GM10847 (cell line): Measurements from ENCODE around the gene RREB1.

Experiments used
- POLR2A ChIP-seq: IDR thresholded peaks from 2 replicates; pipeline ENCODE4 v1.6.1; 2011; ENCODE audit not compliant: insufficient read length; ENCODE audit errors: extremely low read depth

RREB1 gene

DNA sequence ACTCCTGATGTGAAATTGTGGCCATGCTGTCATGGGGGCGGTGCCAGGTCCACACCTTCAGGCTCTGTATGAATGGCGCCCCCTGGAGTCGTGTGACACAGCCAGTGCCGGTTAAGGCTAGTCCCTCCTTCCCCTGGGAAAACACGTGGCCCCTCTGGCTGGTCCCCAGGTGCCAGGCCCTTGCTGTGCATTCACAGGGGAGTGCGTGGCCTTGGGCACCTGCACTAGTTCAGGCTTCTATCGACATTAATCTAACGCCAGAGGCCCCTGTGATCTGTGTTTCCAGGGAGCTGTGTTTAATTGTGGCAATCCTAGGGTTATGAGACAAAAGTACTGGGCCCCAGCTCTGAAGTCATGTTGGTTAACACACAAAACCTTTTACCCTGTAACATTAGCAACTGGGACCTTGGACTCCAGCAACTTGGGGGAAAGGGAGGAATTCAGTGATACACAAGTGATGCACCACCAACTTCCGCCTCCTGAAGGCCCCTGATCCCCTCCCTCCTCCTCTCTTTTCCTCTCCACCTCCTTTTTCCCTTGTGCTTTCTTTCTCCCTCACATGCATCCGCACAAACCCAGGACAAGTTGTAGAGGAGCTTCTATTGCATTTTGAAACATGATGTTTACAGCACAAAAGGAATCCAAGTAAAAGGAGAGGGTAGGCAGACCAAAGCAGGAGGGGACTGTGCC, 131.3 kb downstream of the RREB1 start:
- no peak for TF ChIP-seq POLR2A

DNA sequence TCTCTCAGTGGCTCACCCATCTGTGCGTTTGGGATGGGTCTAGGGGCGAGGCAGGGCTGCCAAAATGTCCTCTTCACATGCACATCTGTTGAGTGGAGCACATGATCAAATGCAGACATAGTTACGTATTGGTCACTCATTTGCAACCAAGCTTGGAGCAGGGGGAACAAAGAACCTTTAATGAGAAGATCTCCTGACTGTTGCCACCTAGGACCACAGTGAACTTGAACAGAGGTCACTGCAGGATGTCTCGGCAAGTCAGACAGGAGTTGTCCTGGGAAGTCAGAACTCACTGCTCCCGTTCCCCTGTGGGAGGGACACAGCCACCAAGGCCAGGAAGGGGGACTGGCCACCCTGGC, 131.8 kb downstream of the RREB1 start:
- TF ChIP-seq POLR2A = no peak

DNA sequence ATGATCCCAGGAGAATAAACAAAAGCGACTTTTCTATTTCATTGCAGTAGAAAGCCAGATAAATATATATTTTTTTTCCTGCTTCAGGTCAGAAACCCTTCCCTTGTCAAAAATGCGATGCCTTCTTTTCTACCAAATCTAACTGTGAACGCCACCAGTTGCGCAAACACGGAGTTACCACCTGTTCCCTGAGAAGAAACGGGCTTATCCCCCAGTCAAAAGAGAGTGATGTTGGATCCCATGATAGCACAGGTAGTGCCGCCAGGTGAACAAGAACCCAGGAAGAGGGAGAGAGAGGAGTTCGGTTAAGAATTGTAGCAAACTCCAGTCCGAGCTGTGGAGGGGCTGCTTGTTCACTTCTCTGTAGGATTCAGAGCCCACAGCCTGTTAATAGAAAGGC, 132.6 kb downstream of the RREB1 start:
- TF ChIP-seq POLR2A = no peak

DNA sequence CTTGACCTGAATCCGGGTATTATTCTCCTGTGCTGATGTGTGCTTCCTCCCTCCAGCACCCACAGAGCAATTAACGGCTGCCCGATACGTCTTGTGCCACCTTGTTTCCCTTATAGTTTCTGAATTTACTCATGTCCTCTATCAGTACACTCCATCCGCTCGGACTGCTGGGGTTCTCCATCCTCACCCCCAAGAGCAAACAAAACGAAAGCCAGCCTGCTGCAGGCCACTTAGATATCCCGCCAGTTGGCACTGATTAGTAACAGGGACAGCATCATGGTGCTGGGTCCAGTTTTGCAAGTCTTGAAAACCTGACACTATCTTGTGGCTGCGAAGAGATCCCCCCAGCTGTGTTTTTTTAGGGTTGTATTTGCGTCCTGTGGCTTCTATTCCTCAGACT, 133.4 kb downstream of the RREB1 start:
- TF ChIP-seq POLR2A = no peak

DNA sequence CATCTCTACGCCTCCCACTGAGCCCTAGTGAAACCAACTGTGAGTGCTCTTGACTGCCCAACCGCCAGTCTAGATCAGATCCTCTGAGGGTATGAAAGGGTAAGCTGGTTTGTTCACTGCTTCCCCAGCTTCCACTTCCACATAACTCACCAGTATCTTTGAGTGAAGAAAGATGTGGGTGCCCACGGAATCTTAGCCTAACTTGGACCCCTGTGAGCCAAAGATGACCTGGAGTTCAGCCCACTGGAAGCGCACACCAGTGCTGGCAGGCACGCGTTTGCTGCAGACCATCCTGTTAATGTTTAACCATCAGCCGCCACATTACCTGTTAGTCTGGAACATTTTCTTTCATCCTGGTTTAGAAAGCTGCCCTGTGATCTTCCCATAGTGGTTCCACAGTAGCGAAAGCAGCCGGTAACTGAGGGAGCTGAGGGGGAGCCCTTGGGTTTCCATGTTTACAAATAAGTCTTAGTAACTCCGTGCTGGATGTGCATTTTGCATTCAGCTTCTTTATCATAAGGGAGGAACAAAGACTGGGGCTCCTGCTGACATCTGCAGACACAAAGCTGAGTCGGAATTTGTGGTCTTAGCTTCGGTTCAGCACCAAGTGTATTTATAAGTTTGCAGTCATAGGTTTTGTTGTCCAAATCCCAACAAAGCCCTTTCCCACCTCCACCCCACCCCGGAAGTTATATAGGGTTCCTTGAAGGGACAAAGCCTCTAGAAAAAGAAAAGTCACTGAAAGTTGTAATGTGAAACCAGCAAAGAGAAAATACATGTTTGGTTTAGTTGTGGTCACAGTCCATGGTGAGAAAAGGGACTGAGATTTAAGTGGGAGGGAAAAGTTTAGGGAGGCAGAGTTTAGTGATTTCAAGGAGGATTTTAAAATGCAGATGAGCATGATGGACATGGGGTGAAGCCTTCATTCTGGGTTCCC, 134.2 kb downstream of the RREB1 start:
- TF ChIP-seq POLR2A = no peak

DNA sequence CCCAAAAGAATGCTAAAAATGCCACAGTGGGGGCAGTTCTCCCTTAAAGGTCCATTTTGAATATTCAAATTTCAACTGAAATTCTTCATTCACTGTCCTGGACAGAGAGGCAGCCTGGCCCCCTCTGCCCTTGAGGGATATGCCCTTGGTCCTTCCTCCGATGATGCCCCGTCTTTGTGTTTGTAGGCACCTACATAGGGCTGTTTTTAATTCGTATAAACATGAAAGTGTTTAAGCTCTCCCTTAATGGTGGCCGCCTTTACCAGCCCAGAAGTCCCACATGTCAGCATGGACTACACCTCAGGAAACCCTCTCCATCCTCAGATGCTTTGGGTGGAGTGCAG, 135.0 kb downstream of the RREB1 start:
- TF ChIP-seq POLR2A = no peak

DNA sequence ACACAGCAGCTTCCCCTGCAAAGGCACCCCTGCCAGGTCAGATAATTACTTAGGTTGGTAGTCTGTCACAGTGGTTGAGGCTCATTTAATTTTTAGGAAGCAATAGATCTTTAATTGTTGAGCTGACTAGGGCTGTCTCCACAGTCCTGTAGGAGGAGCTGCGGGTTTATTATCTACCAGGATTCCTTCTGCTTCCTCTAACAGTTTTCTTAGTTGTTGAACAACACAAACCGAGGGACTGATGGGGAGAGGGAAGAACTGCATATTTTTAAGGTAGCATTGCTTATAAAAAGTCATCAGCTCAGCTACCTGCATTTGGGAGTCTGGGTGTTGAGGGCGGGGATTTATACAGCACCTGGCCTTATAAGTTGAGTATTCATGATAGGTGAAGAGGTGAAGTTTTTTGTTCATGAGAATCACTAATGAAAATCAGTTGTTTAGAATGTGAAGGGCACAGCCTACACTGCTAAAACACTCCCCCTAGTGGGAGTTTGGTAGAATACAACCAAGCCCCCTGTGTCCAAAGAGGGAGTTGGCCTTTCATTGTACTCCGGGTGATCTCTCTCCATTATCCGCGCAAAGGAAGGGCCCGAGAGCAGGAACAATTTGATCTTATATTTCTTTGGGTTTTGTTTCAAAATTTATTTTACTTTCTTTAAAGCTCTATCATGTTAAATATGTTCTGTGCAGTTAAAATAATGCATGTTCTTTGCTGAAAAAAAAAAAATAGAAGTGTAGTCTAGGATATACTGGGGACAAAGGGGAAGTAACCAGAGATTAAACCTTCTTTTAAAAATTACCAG, 135.6 kb downstream of the RREB1 start:
- no peak for TF ChIP-seq POLR2A

DNA sequence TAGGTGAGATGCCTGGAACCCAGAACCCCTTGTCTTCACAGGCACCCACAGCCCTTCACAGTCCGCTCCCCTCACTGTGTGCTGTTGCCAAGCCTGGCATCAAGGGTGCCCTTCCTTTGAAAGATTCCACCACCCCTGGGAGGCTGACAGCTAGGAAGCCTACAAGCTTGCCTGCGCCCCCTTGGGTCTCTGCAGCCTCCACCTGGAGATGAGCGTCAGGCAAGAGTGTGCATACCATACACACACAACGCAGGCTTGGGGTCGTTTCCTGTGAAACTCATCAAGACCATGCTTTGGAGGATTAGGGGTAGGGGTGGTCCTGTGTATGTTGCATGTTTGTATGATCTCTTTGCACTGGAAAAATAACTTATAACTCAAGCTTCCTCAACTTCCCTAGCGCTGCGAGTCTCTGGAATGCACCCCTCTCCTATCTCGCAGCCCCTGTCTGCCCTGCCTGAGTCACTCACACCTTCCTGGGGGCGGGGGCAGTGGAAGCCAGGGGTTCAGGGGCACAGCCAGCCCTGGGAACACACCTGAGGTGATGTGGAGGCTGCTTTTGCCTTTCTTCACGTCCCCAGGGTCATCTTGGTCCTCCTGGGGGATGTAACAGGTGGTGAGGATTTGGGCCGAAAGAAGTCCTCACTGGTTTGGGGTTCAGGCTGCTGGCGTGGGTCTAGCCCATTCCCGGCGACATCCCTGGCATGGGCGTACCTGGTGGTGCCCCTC, 138.1 kb downstream of the RREB1 start:
- TF ChIP-seq POLR2A = no peak

DNA sequence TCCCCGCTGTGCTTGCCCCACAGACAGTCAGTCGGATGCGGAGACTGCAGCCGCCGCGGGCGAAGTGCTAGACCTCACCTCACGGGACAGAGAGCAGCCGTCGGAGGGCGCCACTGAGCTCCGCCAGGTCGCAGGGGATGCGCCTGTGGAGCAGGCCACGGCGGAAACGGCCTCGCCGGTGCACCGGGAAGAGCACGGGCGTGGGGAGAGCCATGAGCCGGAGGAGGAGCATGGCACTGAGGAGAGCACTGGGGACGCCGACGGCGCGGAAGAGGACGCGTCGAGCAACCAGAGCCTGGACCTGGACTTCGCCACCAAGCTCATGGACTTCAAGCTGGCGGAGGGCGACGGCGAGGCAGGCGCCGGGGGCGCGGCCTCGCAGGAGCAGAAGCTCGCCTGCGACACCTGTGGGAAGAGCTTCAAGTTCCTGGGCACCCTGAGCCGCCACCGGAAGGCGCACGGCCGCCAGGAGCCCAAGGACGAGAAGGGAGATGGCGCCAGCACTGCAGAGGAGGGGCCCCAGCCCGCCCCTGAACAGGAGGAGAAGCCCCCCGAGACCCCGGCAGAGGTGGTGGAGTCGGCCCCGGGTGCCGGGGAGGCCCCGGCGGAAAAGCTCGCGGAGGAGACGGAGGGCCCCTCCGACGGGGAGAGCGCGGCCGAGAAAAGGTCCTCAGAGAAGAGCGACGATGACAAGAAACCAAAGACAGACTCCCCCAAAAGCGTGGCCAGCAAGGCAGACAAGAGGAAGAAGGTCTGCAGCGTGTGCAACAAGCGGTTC, 138.8 kb downstream of the RREB1 start:
- no peak for TF ChIP-seq POLR2A

DNA sequence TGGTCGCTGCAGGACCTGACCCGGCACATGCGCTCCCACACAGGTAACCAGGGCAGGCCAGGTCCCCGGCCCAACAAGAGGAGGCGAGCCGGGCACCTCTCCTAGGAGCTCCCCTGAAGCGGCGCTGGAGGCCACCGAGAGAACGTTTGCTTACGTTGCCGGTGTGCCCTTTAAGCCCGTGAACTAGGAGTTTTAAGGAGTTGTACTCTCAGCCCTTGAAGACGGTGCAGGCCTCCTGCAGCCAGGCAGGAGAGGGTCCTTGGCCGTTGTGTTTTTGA, 139.4 kb downstream of the RREB1 start:
- no peak for TF ChIP-seq POLR2A

DNA sequence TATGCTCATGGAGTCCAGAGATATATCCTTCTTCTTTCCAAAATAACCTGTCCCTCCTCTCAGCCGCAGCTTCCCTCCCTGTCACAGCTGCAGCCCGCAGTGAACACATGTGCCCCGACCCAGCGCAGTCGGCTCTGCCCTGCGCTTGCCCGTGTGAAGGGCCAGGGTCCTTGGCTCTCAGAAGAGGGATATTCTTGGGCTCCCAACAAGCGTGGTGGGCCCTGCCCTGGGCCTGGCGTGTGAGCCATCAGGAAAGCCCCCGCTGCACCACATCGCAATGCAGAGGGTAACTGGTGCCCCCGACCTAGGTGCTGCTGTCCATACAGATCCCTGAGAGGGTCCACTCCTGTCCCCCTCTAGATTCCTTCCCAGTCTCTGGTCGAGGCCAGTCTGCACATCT, 140.1 kb downstream of the RREB1 start:
- no peak for TF ChIP-seq POLR2A

DNA sequence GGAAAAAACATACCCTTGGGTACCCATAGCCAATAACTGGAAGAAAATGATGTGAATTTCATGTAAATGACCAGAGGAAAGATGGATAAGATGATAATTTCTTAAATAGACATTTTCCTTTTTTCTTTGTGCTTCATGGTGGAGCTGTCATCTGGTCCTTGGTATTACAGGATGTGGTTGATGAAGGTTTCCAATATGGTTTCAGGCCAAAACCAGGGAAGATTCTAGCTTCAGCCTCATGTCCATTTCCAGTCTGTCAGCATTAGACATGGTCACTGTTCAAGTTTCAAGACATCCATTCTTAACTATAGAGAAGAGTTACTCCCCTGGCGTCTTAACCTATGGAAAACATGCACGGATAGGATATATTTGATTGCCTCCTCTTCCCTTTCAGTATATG, 141.6 kb downstream of the RREB1 start:
- TF ChIP-seq POLR2A = no peak

DNA sequence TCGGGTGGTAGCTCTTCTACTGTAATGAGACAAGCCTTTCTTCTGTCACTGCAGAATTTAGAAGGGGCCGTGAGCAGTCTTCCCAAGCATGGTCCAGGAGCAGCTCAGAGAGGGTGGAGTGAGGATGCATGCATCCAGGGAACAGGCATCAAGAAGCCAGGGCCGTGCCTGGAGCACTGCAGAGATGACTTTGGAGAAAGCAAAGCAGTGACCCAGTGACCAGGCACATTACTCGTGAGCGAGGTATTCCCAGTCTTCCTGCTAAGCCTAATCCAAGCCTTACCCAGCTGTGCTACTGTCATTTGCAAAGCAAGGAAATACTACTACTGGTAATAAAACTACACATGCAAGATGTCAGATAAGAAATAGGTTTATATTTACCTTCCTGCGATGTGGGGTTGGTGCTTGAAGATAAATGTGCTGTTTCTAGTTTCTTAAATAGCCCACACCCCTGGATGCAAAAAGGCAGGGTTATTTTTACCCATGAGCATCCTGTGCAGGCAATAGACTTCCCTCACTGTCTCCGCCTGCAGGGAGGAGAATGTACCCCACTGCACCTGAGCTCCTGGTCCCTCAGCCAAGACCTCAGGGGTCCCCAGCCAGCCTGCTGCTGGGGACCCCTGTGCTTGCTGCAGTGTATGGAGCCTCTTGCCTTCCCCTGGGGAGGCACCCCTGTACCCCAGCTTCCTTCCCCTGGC, 142.3 kb downstream of the RREB1 start:
- TF ChIP-seq POLR2A = no peak

DNA sequence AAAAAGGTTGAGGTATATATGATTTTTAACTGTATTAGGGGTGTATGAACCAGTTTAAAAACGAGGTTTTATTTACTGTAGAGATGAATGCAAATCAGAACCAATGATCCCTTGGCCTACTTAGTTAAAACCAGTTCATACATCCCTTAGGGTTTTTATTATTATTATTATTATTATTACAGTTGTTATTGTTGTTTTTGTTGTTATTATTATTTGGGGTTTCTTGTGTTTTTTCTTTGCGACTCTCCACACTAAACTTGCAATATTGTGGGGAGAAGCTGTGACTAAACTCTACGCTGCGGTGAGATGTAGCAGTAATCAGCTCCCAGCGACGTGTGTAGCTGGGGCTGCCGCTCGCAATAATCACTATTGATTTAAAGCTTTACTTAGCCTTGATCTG, 143.1 kb downstream of the RREB1 start:
- TF ChIP-seq POLR2A = no peak
